ENCODE measurements around the gene RFWD3.

The RFWD3 gene

DNA sequence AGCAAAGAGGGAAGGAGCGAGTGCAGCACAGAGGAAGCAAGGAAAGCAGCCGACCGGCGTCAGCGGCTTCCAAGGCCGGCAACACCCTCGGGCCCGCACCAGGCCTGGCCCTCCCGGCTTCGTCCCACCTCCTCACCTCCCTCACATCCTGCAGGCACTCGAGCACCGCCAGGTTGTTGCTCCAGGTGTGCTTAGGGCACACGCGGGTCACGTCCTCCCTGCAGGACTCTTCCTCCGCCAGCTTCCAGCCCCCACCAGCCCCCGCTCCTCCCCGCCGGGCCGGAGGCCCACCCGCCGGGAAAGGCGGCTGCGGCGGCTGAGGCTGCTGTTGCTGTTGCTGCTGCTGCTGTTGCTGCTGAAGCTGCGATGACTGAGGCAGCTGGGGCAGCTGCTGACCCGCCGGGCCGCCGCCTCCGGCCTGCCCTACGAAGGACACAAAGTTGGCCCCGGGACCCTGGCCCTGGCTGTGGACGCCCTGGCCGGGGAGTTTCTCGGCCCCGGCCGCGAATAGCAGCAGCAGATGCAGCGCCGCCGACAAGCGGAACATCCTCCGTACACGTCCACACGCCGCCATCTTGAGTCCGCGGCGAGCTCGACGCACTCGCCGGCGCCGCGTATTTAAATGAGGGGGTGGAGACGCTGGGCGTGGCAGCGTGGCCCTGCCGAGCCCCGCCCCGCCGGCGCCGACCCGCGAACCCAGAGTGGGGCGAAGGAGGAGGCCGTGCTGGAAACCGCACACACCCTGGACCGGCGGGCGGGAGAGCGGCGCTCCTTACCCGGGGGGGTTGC, 60.0 kb downstream of the RFWD3 start, which contains the start of gene GLG1 (continued):
- TF ChIP-seq, protein P1, sequence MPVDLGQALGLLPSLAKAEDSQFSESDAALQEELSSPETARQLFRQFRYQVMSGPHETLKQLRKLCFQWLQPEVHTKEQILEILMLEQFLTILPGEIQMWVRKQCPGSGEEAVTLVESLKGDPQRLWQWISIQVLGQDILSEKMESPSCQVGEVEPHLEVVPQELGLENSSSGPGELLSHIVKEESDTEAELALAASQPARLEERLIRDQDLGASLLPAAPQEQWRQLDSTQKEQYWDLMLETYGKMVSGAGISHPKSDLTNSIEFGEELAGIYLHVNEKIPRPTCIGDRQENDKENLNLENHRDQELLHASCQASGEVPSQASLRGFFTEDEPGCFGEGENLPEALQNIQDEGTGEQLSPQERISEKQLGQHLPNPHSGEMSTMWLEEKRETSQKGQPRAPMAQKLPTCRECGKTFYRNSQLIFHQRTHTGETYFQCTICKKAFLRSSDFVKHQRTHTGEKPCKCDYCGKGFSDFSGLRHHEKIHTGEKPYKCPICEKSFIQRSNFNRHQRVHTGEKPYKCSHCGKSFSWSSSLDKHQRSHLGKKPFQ (tag by site-specific recombination; IDR thresholded peaks at IDR 0.05), result no peak
- TF ChIP-seq ZNF311 (tag by site-specific recombination; IDR thresholded peaks at IDR 0.05; ENCODE audit: borderline replicate concordance) (no peak), ZNF302 (tag by site-specific recombination; IDR thresholded peaks at IDR 0.05; ENCODE audit: low read depth) (no peak), ZNF670 (tag by site-specific recombination; IDR thresholded peaks at IDR 0.05; ENCODE audit: low read depth) (no peak), ZNF223 (tag by site-specific recombination; IDR thresholded peaks at IDR 0.05) (no peak), ZNF596 (tag by site-specific recombination; IDR thresholded peaks at IDR 0.05) (no peak; the same call in 1 of the 2 replicates), ZSCAN30 (tag by site-specific recombination; IDR thresholded peaks at IDR 0.05) (no peak), ZNF791 (tag by site-specific recombination; IDR thresholded peaks at IDR 0.05) (no peak), KLF16 (tag by site-specific recombination; IDR thresholded peaks at IDR 0.05) (peak; percentile 40), EGR2 (tag by site-specific recombination; IDR thresholded peaks at IDR 0.05; ENCODE audit: low read depth) (peak; percentile 31; the same call in 1 of the 2 replicates), ZNF391 (tag by site-specific recombination; IDR thresholded peaks at IDR 0.05; ENCODE audit: borderline replicate concordance, low read depth) (no peak), GLI4 (tag by site-specific recombination; IDR thresholded peaks at IDR 0.05) (no peak), GFI1B (tag by site-specific recombination; IDR thresholded peaks at IDR 0.05) (no peak), GLIS1 (tag by site-specific recombination; IDR thresholded peaks at IDR 0.05) (no peak; the same call in 1 of the 2 replicates), ZNF600 (tag by site-specific recombination; IDR thresholded peaks at IDR 0.05) (peak; percentile 89), ZNF121 (tag by site-specific recombination; IDR thresholded peaks at IDR 0.05) (peak; percentile 62; the same call in 1 of the 2 replicates), ZNF626 (tag by site-specific recombination; IDR thresholded peaks at IDR 0.05) (no peak; the same call in 1 of the 2 replicates), GLIS2 (tag by site-specific recombination; IDR thresholded peaks at IDR 0.05) (peak; percentile 24; the same call in 1 of the 2 replicates), KLF9 (tag by site-specific recombination; IDR thresholded peaks at IDR 0.05; ENCODE audit: low read depth) (peak; percentile 95), ZNF292 (tag by site-specific recombination; IDR thresholded peaks at IDR 0.05; ENCODE audit: borderline replicate concordance, low read depth) (no peak), ZNF624 (tag by site-specific recombination; IDR thresholded peaks at IDR 0.05) (no peak), ZNF140 (tag by site-specific recombination; IDR thresholded peaks at IDR 0.05) (no peak), ZNF747 (tag by site-specific recombination; IDR thresholded peaks at IDR 0.05) (no peak), ZNF366 (tag by site-specific recombination; conservative IDR thresholded peaks at IDR 0.05) (0 out of 2 replicates have a peak, but pooled peaks have one; percentile 48), ZNF266 (tag by site-specific recombination; IDR thresholded peaks at IDR 0.05; ENCODE audit: low read depth) (no peak)
- TF ChIP-seq, protein P2, sequence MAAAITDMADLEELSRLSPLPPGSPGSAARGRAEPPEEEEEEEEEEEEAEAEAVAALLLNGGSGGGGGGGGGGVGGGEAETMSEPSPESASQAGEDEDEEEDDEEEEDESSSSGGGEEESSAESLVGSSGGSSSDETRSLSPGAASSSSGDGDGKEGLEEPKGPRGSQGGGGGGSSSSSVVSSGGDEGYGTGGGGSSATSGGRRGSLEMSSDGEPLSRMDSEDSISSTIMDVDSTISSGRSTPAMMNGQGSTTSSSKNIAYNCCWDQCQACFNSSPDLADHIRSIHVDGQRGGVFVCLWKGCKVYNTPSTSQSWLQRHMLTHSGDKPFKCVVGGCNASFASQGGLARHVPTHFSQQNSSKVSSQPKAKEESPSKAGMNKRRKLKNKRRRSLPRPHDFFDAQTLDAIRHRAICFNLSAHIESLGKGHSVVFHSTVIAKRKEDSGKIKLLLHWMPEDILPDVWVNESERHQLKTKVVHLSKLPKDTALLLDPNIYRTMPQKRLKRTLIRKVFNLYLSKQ (tag by site-specific recombination; IDR thresholded peaks at IDR 0.05; ENCODE audit: borderline replicate concordance), result no peak
- TF ChIP-seq, protein P3, sequence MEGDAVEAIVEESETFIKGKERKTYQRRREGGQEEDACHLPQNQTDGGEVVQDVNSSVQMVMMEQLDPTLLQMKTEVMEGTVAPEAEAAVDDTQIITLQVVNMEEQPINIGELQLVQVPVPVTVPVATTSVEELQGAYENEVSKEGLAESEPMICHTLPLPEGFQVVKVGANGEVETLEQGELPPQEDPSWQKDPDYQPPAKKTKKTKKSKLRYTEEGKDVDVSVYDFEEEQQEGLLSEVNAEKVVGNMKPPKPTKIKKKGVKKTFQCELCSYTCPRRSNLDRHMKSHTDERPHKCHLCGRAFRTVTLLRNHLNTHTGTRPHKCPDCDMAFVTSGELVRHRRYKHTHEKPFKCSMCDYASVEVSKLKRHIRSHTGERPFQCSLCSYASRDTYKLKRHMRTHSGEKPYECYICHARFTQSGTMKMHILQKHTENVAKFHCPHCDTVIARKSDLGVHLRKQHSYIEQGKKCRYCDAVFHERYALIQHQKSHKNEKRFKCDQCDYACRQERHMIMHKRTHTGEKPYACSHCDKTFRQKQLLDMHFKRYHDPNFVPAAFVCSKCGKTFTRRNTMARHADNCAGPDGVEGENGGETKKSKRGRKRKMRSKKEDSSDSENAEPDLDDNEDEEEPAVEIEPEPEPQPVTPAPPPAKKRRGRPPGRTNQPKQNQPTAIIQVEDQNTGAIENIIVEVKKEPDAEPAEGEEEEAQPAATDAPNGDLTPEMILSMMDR (tag by site-specific recombination; IDR thresholded peaks at IDR 0.05), result peak; percentile 45
- TF ChIP-seq, protein P4, sequence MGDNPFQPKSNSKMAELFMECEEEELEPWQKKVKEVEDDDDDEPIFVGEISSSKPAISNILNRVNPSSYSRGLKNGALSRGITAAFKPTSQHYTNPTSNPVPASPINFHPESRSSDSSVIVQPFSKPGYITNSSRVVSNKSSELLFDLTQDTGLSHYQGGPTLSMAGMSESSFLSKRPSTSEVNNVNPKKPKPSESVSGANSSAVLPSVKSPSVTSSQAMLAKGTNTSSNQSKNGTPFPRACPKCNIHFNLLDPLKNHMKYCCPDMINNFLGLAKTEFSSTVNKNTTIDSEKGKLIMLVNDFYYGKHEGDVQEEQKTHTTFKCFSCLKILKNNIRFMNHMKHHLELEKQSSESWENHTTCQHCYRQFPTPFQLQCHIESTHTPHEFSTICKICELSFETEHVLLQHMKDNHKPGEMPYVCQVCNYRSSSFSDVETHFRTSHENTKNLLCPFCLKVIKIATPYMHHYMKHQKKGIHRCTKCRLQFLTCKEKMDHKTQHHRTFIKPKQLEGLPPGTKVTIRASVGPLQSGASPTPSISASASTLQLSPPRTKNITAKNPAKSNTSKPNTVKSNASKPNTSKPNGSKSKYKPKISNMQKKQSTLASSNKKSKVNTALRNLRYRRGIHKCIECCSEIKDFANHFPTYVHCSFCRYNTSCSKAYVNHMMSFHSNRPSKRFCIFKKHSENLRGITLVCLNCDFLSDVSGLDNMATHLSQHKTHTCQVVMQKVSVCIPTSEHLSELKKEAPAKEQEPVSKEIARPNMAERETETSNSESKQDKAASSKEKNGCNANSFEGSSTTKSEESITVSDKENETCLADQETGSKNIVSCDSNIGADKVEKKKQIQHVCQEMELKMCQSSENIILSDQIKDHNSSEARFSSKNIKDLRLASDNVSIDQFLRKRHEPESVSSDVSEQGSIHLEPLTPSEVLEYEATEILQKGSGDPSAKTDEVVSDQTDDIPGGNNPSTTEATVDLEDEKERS (tag by site-specific recombination; IDR thresholded peaks at IDR 0.05), result no peak
- TF ChIP-seq, protein P5, sequence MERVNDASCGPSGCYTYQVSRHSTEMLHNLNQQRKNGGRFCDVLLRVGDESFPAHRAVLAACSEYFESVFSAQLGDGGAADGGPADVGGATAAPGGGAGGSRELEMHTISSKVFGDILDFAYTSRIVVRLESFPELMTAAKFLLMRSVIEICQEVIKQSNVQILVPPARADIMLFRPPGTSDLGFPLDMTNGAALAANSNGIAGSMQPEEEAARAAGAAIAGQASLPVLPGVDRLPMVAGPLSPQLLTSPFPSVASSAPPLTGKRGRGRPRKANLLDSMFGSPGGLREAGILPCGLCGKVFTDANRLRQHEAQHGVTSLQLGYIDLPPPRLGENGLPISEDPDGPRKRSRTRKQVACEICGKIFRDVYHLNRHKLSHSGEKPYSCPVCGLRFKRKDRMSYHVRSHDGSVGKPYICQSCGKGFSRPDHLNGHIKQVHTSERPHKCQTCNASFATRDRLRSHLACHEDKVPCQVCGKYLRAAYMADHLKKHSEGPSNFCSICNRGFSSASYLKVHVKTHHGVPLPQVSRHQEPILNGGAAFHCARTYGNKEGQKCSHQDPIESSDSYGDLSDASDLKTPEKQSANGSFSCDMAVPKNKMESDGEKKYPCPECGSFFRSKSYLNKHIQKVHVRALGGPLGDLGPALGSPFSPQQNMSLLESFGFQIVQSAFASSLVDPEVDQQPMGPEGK (tag by site-specific recombination; IDR thresholded peaks at IDR 0.05), result peak; percentile 87

Measured in HEK293 (cell line).